ENCODE measurements around the gene PPP1R3D. TPM values are rescaled to one million over a fixed set of nuclear protein-coding genes. Genes with fewer than 3 reads are reported as not detected.

Gene PPP1R3D
- total RNA-seq, 1 experiment from 2014 or later: 3.1 TPM

- no peaks in the 10 kb centered on the region for H3K4me1 ChIP-seq (ENCODE audit: insufficient read depth, low read length)
- H2BK120ac ChIP-seq (ENCODE audit: low read depth, low read length, poor library complexity, severe bottlenecking): no peak overlapping the region
- Mint-ChIP-seq H3K4me1 (peaks cover 11 to 15% of the 10 kb centered on the region in 2 experiments), H3K27me3 (ENCODE audit: low read depth) (no peaks in the 10 kb centered on the region), H3K9me3 (no peaks in the 10 kb centered on the region; a peak in 1 of 5 replicates), H3K36me3 (ENCODE audit: insufficient read depth in 1 of 3, low read depth in 3 of 3) (peaks cover 5 to 8% (median 8%) of the 10 kb centered on the region in 3 experiments; a peak in 5 of 7 replicates), H3K27ac (no peak overlapping the region), H3K4me3 (no peak overlapping the region)
- H3K79me2 ChIP-seq (ENCODE audit: insufficient read depth, low read length): no peaks in the 10 kb centered on the region
- H2AFZ ChIP-seq (ENCODE audit: low read length): no peak overlapping the region
- H3K4me2 ChIP-seq (ENCODE audit: insufficient read depth, insufficient read length, low read length): no peak overlapping the region
- no peaks in the 10 kb centered on the region for H3K27me3 ChIP-seq (ENCODE audit: insufficient read depth, low read length)
- peak overlapping the region; percentile 26 for H2BK20ac ChIP-seq (ENCODE audit: low read depth, low read length, poor library complexity, severe bottlenecking)
- DNase-seq: no peak
- H2BK5ac ChIP-seq (ENCODE audit: insufficient read length, low read length): no peak overlapping the region
- H2AK5ac ChIP-seq (ENCODE audit: insufficient read length, low read length): no peak overlapping the region
- no peak overlapping the region for H3K18ac ChIP-seq (ENCODE audit: insufficient read length, low read depth, low read length)
- H3K4ac ChIP-seq (ENCODE audit: low read depth, low read length): no peak overlapping the region
- peak; percentile 78 for TF ChIP-seq CTCF (conservative IDR thresholded peaks at IDR 0.05)
- no peak overlapping the region for H3K27ac ChIP-seq (ENCODE audit: insufficient read length, low read depth, low read length)
- H3K14ac ChIP-seq (ENCODE audit: insufficient read depth, low read length): no peak overlapping the region
- H3K79me1 ChIP-seq (ENCODE audit: insufficient read depth, low read depth, low read length, poor library complexity, severe bottlenecking): no peaks in the 10 kb centered on the region
- H4K20me1 ChIP-seq (ENCODE audit: control insufficient read depth, insufficient read depth, insufficient read length): no peaks in the 10 kb centered on the region
- no peak overlapping the region for H3T11ph ChIP-seq (ENCODE audit: low read length)
- H2BK12ac ChIP-seq (ENCODE audit: insufficient read length, low read depth, low read length): no peak overlapping the region
- H3K23me2 ChIP-seq (ENCODE audit: insufficient read length, low read depth, low read length, poor library complexity, severe bottlenecking): no peaks in the 10 kb centered on the region
- H4K8ac ChIP-seq (replicated peaks; ENCODE audit: insufficient read length, low read depth, low read length): no peak overlapping the region
- WGBS (ENCODE audit: extremely low coverage, insufficient read length, low lambda C conversion rate): no CpG with 5 or more reads among the region's 7 CpGs
- H3K56ac ChIP-seq (ENCODE audit: insufficient read length, low read depth, low read length): no peak overlapping the region
- H2BK15ac ChIP-seq (ENCODE audit: low read depth, low read length): no peak overlapping the region
- H4K5ac ChIP-seq (ENCODE audit: insufficient read length, low read depth, low read length): no peak overlapping the region
- H3K9me3 ChIP-seq (ENCODE audit: control insufficient read depth, low read depth, low read length): no peaks in the 10 kb centered on the region
- H3K23ac ChIP-seq (ENCODE audit: insufficient read length, low read depth, low read length): no peak overlapping the region
- no peak overlapping the region for H4K91ac ChIP-seq (ENCODE audit: insufficient read length, low read depth, low read length)
- H3K9ac ChIP-seq (ENCODE audit: extremely low read depth, insufficient read length, low read length): no peak overlapping the region
Observed at GRCh38 chr20:59948828-59949720, 9.0 kb upstream of the PPP1R3D start.

Measured in H9 (cell line).